RWPE2 (cell line): ENCODE data around the gene IRF7.

Experiments
- ATAC-seq: fragments of 200-7000 bp; cut with Tn5 transposase; 3 replicates; pipeline ENCODE4 v1.9.1; 2021; ENCODE audit warnings: low read depth
- DNase-seq: peaks from one replicate; pipeline ENCODE4 v3.0.0-alpha.2; 2020; ENCODE audit warnings: low spot score
- H3K27ac ChIP-seq: fragments of 450-650 bp; 2 replicates; pipeline ENCODE4 v1.5.1; 2017; ENCODE audit warnings: mild to moderate bottlenecking; ENCODE audit not compliant: poor library complexity, severe bottlenecking
- H3K27me3 ChIP-seq: fragments of 250-450 bp; sonication (Bioruptor Pico); 2 replicates; pipeline ENCODE4 v1.5.1; 2021; ENCODE audit warnings: mild to moderate bottlenecking, moderate library complexity; ENCODE audit not compliant: insufficient read depth, poor library complexity, severe bottlenecking
- H3K36me3 ChIP-seq: fragments of 250-450 bp; sonication (Bioruptor Pico); 2 replicates; pipeline ENCODE4 v1.5.1; 2020; ENCODE audit warnings: low read depth, mild to moderate bottlenecking, moderate library complexity
- H3K4me1 ChIP-seq: fragments of 250-450 bp; sonication (Bioruptor Pico); 2 replicates; pipeline ENCODE4 v1.5.1; 2021; ENCODE audit warnings: mild to moderate bottlenecking, moderate library complexity; ENCODE audit not compliant: insufficient read depth, poor library complexity, severe bottlenecking
- H3K4me3 ChIP-seq: fragments of 250-450 bp; sonication (Bioruptor Pico); 2 replicates; pipeline ENCODE4 v1.5.1; 2021; ENCODE audit warnings: mild to moderate bottlenecking, moderate library complexity; ENCODE audit not compliant: severe bottlenecking
- H3K9me3 ChIP-seq: fragments of 250-450 bp; sonication (Bioruptor Pico); 2 replicates; pipeline ENCODE4 v1.5.1; 2021; ENCODE audit warnings: mild to moderate bottlenecking, moderate library complexity; ENCODE audit not compliant: severe bottlenecking
- CTCF ChIP-seq: fragments of 450-650 bp; IDR thresholded peaks from one replicate; pipeline ENCODE4 v1.5.1; 2017; ENCODE audit warnings: mild to moderate bottlenecking, moderate library complexity; ENCODE audit not compliant: poor library complexity, severe bottlenecking

IRF7 gene

DNA sequence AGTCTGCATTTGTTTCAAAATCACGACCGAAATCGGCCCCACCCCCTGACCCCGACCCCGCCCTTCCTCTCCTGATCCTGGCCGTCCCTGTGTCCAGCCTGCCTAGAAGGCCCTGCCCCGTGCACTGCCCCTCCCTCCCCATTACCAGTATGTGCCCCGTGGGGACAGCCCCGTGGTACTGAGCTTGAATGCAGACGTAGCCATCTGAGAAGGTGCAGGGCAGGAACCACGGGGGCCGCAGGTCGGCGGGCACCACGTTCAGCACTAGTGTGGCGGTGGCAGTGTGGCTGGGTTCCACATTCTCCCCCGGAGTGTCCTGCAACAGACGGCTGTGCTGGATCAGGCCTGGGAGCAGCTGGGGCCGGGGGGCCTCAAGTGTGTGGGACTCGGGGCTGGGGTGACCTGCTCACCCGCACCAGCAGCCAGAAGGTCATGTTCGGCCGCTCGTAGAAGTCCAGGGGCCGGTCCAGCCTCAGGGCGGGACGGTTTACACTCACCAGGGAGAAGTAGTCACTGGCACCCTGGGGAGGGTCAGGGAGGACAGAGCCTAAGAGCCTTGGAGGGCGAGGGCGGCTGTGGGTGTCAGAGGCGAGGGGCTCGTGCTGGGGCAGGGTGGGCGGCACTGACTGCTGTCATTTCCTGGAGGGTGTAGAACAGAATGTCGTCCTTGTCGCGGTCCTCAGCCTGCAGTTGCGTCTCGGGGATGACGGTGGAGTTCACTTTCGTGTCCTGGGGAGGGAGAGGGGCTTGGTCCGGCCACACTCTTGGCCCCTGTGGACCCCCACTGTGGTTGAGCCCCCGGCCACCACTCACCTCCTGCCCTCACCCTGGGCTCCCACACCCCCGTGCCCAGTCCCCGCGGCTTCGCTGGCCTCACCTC is 5.4 kb upstream of the IRF7 start:
- DNase-seq (no peak), ATAC-seq (no peak)
- H3K36me3 ChIP-seq, result no peaks in the 10 kb centered on the region
- H3K27ac ChIP-seq, result no peak overlapping the region
- no peaks in the 10 kb centered on the region for H3K27me3 ChIP-seq
- no peaks in the 10 kb centered on the region for H3K4me1 ChIP-seq
- H3K9me3 ChIP-seq, result no peaks in the 10 kb centered on the region
- H3K4me3 ChIP-seq, result no peak overlapping the region
- no peak for TF ChIP-seq CTCF

DNA sequence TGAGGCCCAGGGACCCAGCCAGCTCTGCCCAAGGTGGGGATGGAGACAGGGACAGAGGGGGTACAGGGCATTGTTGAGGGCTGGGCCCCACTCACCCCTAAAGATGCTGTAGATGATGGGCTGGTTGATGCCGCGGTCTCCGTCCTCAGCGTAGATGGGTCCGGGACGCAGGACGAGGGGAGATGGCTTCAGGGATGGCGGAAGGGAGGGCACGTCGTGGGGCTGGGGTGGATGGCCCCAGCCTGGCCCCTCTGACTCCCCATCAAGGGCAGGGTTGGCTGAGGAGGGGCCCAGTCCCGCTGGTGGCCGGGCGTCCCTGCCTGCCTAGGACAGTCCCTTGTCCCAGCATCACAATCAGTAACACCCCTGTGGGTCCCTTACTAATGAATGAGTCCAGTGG is 4.5 kb upstream of the IRF7 start:
- Histone ChIP-seq H3K27ac (no peak overlapping the region), H3K9me3 (no peaks in the 10 kb centered on the region), H3K4me1 (no peaks in the 10 kb centered on the region), H3K4me3 (no peak overlapping the region), H3K27me3 (no peaks in the 10 kb centered on the region), H3K36me3 (no peaks in the 10 kb centered on the region)
- DNase-seq, result no peak
- TF ChIP-seq CTCF, result no peak
- no peak for ATAC-seq

- ATAC-seq, result no peak
- no peaks in the 10 kb centered on the region for H3K27me3 ChIP-seq
- H3K4me1 ChIP-seq, result no peaks in the 10 kb centered on the region
- H3K27ac ChIP-seq, result no peak overlapping the region
- no peak for DNase-seq
- TF ChIP-seq CTCF, result no peak
- no peaks in the 10 kb centered on the region for H3K36me3 ChIP-seq
- no peak overlapping the region for H3K4me3 ChIP-seq
- H3K9me3 ChIP-seq, result no peaks in the 10 kb centered on the region
Measured at GRCh38 chr11:619628-620050, 3.9 kb upstream of the IRF7 start.

DNA sequence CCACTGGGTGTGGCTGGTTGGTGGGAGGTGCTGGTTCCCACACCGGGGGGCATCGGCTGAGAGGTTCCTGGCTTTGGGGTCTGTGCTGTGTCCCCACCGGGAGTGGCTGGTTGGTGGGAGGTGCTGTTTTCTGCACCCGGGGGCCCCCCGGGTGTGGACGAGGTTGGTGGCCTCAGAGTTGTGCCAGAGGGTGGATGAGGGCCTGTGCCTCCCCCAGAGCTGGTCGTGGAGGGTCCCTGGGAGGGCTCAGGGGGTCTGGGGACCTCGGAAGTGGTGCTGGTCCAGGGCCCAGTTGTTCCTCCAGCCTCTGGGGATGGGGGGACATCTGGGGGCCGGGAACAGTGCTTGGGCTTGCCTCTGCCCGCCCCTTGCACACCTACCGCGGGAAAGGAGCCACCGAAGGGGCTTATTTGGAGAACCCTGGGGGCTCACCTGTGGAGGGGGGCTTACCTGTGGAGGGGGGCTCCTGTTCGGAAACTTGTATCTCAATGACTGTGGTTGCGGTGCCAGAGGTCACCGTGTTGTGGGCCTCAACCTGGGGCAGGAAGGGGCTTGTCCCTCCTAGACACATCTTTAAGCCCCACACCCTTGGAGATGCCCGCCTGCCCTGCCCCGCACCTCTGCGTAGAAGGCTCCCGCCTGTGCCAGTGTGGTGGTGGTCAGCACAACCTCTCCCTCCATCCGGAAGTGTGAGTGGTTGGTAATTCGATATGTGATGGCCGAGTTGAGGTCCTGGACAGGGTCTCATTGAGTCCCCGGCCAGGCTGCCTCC is 3.3 kb upstream of the IRF7 start:
- Histone ChIP-seq H3K4me3 (no peak overlapping the region), H3K36me3 (peaks cover 3% of the 10 kb centered on the region; the same call in 1 of the 2 replicates), H3K4me1 (peaks cover 5% of the 10 kb centered on the region), H3K9me3 (no peaks in the 10 kb centered on the region), H3K27ac (no peak overlapping the region), H3K27me3 (no peaks in the 10 kb centered on the region)
- no peak for ATAC-seq
- no peak for TF ChIP-seq CTCF
- DNase-seq, result no peak
